ENCODE data around the gene NR2F1.

The NR2F1 gene

GRCh38 chr5:93607367-93608258 is 24.6 kb downstream of the NR2F1 start (continued):
- peak; percentile 56; the same call in 1 of the 2 replicates for TF ChIP-seq CTCF (tag by site-specific recombination; IDR thresholded peaks at IDR 0.05)
- peak; percentile 56 for TF ChIP-seq ZBTB8A (tag by site-specific recombination; IDR thresholded peaks at IDR 0.05)
- peak; percentile 78 for TF ChIP-seq ZNF692 (tag by site-specific recombination; IDR thresholded peaks at IDR 0.05)
- TF ChIP-seq ZNF571 (tag by site-specific recombination; IDR thresholded peaks at IDR 0.05): no peak
- peak; percentile 20; the same call in 1 of the 2 replicates for TF ChIP-seq PRDM10 (tag by site-specific recombination; IDR thresholded peaks at IDR 0.05)

GRCh38 chr5:93608855-93609254 is 25.8 kb downstream of the NR2F1 start:
- POLR2A ChIA-PET: no interaction called here
- TF ChIP-seq ZNF37A (tag by site-specific recombination; IDR thresholded peaks at IDR 0.05): no peak
- TF ChIP-seq ZNF701 (tag by site-specific recombination; IDR thresholded peaks at IDR 0.05): no peak
- no peak for TF ChIP-seq TCF7L2 (IDR thresholded peaks at IDR 0.05; ENCODE audit: borderline replicate concordance, low read depth, low read length)
- TF ChIP-seq ZNF2 (tag by site-specific recombination; IDR thresholded peaks at IDR 0.05): no peak
- no peak for TF ChIP-seq PRDM4 (tag by site-specific recombination; IDR thresholded peaks at IDR 0.05)
- TF ChIP-seq ZNF549 (tag by site-specific recombination; IDR thresholded peaks at IDR 0.05): no peak
- no peak for TF ChIP-seq ZNF623 (tag by site-specific recombination; IDR thresholded peaks at IDR 0.05)
- TF ChIP-seq ZNF133 (tag by site-specific recombination; IDR thresholded peaks at IDR 0.05): no peak
- no peak for TF ChIP-seq ZNF423 (tag by site-specific recombination; IDR thresholded peaks at IDR 0.05)
- no peak for TF ChIP-seq ZNF518A (tag by site-specific recombination; conservative IDR thresholded peaks at IDR 0.05; ENCODE audit: low read depth)
- TF ChIP-seq ZNF266 (tag by site-specific recombination; IDR thresholded peaks at IDR 0.05; ENCODE audit: low read depth): no peak
- no peak for TF ChIP-seq ZNF350 (tag by site-specific recombination; IDR thresholded peaks at IDR 0.05)
- TF ChIP-seq ZNF548 (tag by site-specific recombination; IDR thresholded peaks at IDR 0.05): no peak
- TF ChIP-seq GLI4 (tag by site-specific recombination; IDR thresholded peaks at IDR 0.05): no peak
- no peak for TF ChIP-seq MYNN (tag by site-specific recombination; IDR thresholded peaks at IDR 0.05; ENCODE audit: borderline replicate concordance)

More at GRCh38 chr5:93608855-93609254, 25.8 kb downstream of the NR2F1 start:
- peaks cover 21% of the 10 kb centered on the region for H3K4me1 ChIP-seq (ENCODE audit: control insufficient read depth, insufficient read depth, low read length)
- H3K4me3 ChIP-seq (ENCODE audit: low read depth, low read length): no peak overlapping the region
- H3K36me3 ChIP-seq (ENCODE audit: control insufficient read depth in 2 of 2, insufficient read depth in 1 of 2, low read length in 2 of 2): no peaks in the 10 kb centered on the region
- CTCF ChIA-PET: interaction anchor here (1.0 to 3.1 kb wide), 6 partner anchors 11 to 604 kb away, joined by 3 to 27 read pairs (median 5); partner anchors contain the start of gene NR2F1
- H3K27ac ChIP-seq (ENCODE audit: extremely low read depth, low read depth, low read length): no peak overlapping the region
- H3K9me3 ChIP-seq (ENCODE audit: control insufficient read depth, insufficient read depth, low read depth, low read length): no peaks in the 10 kb centered on the region
